ENCODE measurements around the gene SCARB1.
"Not testable (repeated sequence)": the region's sequence is repeated elsewhere in the genome, so short reads cannot be mapped to it uniquely, and the experiment has no call there.

The SCARB1 gene, protein sequence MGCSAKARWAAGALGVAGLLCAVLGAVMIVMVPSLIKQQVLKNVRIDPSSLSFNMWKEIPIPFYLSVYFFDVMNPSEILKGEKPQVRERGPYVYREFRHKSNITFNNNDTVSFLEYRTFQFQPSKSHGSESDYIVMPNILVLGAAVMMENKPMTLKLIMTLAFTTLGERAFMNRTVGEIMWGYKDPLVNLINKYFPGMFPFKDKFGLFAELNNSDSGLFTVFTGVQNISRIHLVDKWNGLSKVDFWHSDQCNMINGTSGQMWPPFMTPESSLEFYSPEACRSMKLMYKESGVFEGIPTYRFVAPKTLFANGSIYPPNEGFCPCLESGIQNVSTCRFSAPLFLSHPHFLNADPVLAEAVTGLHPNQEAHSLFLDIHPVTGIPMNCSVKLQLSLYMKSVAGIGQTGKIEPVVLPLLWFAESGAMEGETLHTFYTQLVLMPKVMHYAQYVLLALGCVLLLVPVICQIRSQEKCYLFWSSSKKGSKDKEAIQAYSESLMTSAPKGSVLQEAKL

DNA sequence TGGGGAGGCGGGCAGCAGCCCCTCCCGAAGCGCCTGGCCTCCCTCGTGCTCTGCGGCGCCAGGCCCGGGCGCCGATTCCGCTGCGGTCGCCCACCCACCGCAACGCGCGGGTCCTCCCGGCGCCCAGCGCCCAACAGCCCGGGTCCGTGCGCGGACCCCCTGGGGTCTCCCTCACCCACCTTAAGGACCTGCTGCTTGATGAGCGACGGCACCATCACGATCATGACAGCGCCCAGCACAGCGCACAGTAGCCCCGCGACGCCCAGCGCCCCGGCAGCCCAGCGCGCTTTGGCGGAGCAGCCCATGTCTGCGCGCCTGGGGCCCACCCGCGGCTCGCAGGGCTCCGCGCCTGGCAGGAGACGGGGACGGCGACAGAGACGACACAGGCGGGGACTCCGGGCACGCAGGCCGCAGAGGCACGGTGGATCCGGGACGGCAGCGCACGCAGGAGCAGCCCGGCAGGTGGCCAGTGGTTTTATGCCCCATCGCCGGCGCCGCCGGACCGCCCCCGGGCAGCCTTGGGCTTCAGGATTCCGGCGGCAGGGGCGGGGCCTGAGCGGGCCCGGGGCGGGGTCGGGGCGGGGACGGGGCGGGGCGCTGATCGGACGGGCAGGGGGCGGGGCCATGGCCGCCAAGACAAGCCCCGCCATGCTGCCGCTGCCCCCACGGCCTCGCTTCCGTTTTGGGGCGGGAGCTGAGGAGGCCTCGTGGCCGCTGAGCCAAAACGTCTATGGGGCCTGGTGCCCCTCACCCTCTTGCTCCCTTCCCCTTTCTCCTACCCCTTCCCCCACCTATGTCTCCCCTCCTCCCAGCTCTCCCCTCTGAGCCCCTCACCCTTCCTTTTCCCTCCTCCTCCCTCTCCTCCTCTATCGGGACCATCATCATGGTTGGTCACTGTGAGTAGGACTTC, at the start of gene SCARB1:
Gene SCARB1, minus strand, starts transcription at position 449 of the 910 bp plus-strand sequence. Its CDS starts 144 bp downstream, at position 305.
- TF ChIP-seq OSR1 (CRISPR knock-in tag; IDR thresholded peaks at IDR 0.05) (no peak), GLIS3 (CRISPR knock-in tag; IDR thresholded peaks at IDR 0.05) (no peak), TCF4 (CRISPR knock-in tag; IDR thresholded peaks at IDR 0.05; ENCODE audit: borderline replicate concordance) (no peak), ZC3H10 (CRISPR knock-in tag; IDR thresholded peaks at IDR 0.05) (no peak), TOX (CRISPR knock-in tag; IDR thresholded peaks at IDR 0.05; ENCODE audit: borderline replicate concordance) (no peak), CSDC2 (CRISPR knock-in tag; IDR thresholded peaks at IDR 0.05) (no peak), PPARA (CRISPR knock-in tag; IDR thresholded peaks at IDR 0.05; ENCODE audit: borderline replicate concordance) (no peak), ZFP30 (CRISPR knock-in tag; IDR thresholded peaks at IDR 0.05) (no peak), ZNF565 (CRISPR knock-in tag; conservative IDR thresholded peaks at IDR 0.05; ENCODE audit: low read depth) (no peak), ZNF70 (CRISPR knock-in tag; IDR thresholded peaks at IDR 0.05) (no peak), ARNTL (CRISPR knock-in tag; IDR thresholded peaks at IDR 0.05; ENCODE audit: borderline replicate concordance, low read depth) (no peak), ZFP3 (CRISPR knock-in tag; IDR thresholded peaks at IDR 0.05) (no peak), BACH2 (CRISPR knock-in tag; IDR thresholded peaks at IDR 0.05; ENCODE audit: borderline replicate concordance) (no peak), RARB (CRISPR knock-in tag; IDR thresholded peaks at IDR 0.05) (no peak), ZNF8 (CRISPR knock-in tag; IDR thresholded peaks at IDR 0.05) (no peak)
- TF ChIP-seq, protein P1, sequence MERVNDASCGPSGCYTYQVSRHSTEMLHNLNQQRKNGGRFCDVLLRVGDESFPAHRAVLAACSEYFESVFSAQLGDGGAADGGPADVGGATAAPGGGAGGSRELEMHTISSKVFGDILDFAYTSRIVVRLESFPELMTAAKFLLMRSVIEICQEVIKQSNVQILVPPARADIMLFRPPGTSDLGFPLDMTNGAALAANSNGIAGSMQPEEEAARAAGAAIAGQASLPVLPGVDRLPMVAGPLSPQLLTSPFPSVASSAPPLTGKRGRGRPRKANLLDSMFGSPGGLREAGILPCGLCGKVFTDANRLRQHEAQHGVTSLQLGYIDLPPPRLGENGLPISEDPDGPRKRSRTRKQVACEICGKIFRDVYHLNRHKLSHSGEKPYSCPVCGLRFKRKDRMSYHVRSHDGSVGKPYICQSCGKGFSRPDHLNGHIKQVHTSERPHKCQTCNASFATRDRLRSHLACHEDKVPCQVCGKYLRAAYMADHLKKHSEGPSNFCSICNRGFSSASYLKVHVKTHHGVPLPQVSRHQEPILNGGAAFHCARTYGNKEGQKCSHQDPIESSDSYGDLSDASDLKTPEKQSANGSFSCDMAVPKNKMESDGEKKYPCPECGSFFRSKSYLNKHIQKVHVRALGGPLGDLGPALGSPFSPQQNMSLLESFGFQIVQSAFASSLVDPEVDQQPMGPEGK (CRISPR knock-in tag; IDR thresholded peaks at IDR 0.05; ENCODE audit: borderline replicate concordance) = no peak
- TF ChIP-seq, protein P2, sequence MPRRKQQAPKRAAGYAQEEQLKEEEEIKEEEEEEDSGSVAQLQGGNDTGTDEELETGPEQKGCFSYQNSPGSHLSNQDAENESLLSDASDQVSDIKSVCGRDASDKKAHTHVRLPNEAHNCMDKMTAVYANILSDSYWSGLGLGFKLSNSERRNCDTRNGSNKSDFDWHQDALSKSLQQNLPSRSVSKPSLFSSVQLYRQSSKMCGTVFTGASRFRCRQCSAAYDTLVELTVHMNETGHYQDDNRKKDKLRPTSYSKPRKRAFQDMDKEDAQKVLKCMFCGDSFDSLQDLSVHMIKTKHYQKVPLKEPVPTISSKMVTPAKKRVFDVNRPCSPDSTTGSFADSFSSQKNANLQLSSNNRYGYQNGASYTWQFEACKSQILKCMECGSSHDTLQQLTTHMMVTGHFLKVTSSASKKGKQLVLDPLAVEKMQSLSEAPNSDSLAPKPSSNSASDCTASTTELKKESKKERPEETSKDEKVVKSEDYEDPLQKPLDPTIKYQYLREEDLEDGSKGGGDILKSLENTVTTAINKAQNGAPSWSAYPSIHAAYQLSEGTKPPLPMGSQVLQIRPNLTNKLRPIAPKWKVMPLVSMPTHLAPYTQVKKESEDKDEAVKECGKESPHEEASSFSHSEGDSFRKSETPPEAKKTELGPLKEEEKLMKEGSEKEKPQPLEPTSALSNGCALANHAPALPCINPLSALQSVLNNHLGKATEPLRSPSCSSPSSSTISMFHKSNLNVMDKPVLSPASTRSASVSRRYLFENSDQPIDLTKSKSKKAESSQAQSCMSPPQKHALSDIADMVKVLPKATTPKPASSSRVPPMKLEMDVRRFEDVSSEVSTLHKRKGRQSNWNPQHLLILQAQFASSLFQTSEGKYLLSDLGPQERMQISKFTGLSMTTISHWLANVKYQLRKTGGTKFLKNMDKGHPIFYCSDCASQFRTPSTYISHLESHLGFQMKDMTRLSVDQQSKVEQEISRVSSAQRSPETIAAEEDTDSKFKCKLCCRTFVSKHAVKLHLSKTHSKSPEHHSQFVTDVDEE (CRISPR knock-in tag; IDR thresholded peaks at IDR 0.05) = no peak; the same call in 1 of the 2 replicates
- peak; percentile 91 for ATAC-seq

DNA sequence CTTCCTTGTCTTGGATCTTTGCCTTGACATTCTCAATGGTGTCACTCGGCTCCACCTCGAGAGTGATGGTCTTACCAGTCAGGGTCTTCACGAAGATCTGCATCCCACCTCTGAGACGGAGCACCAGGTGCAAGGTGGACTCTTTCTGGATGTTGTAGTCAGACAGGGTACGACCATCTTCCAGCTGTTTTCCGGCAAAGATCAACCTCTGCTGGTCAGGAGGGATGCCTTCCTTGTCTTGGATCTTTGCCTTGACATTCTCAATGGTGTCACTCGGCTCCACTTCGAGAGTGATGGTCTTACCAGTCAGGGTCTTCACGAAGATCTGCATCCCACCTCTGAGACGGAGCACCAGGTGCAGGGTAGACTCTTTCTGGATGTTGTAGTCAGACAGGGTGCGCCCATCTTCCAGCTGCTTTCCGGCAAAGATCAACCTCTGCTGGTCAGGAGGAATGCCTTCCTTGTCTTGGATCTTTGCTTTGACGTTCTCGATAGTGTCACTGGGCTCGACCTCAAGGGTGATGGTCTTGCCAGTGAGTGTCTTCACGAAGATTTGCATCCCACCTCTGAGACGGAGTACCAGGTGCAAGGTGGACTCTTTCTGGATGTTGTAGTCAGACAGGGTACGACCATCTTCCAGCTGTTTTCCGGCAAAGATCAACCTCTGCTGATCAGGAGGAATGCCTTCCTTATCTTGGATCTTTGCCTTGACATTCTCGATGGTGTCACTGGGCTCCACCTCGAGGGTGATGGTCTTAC, 49.0 kb upstream of the SCARB1 start:
- not testable (repeated sequence) for ATAC-seq

DNA sequence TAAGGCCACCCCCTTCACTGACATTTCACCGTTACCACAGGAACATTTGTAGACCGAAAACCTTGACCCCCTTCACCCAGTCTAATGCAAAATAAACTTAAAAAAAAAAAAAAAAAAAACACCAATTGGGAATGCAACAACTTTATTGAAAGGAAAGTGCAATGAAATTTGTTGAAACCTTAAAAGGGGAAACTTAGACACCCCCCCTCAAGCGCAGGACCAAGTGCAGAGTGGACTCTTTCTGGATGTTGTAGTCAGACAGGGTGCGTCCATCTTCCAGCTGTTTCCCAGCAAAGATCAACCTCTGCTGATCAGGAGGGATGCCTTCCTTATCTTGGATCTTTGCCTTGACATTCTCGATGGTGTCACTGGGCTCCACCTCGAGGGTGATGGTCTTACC, 47.9 kb upstream of the SCARB1 start:
- not testable (repeated sequence) for ATAC-seq

DNA sequence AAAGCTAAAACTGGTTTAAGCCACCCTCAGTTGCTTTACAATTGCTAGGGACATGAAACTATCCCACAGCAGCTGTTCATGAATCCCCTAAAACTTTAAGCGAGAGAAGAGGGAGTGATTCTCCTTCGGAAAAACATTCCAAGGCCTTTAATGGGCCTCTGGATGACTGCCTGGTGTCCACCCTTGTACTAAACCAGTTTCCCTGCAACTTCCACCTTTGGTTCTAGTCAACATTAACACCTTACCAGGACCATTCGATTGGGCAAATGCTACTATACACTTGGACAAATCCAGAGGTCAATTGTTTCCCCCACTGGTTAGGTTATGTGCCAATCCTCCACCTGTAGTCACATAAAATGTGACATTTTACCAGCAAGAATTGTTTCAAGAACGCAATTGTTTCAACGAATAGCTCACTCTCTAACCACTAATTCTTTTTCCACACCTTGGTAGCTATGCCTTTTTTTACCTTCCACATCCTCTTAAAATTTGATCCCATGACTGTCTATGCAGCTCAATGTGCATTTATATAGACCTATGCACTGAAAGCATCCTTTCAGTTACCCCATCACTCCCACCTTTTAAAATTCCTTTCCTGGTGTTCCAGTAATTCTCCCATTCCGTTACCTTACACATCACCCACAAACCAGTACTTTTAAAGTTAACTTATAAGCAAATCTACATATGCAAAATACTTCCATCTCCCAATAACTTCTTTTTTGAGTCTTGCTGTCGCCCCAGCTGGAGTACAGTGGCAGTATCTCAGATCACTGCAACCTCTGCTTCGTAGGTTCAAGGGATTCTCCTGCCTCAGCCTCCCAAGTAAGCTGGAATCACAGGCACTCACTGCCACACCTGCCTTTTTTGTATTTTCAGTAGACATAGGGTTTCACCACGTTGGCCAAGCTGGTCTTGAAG, 47.2 kb upstream of the SCARB1 start:
- no peak for ATAC-seq
- TF ChIP-seq, protein P3, sequence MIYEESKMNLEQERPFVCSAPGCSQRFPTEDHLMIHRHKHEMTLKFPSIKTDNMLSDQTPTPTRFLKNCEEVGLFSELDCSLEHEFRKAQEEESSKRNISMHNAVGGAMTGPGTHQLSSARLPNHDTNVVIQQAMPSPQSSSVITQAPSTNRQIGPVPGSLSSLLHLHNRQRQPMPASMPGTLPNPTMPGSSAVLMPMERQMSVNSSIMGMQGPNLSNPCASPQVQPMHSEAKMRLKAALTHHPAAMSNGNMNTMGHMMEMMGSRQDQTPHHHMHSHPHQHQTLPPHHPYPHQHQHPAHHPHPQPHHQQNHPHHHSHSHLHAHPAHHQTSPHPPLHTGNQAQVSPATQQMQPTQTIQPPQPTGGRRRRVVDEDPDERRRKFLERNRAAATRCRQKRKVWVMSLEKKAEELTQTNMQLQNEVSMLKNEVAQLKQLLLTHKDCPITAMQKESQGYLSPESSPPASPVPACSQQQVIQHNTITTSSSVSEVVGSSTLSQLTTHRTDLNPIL (CRISPR knock-in tag; IDR thresholded peaks at IDR 0.05; ENCODE audit: low read depth) = peak; percentile 84
- TF ChIP-seq ZFP30 (CRISPR knock-in tag; IDR thresholded peaks at IDR 0.05) (peak; percentile 57), ZC3H10 (CRISPR knock-in tag; IDR thresholded peaks at IDR 0.05) (peak; percentile 91), OSR1 (CRISPR knock-in tag; IDR thresholded peaks at IDR 0.05) (no peak), TOX (CRISPR knock-in tag; IDR thresholded peaks at IDR 0.05; ENCODE audit: borderline replicate concordance) (peak; percentile 74), BACH2 (CRISPR knock-in tag; IDR thresholded peaks at IDR 0.05; ENCODE audit: borderline replicate concordance) (no peak), PPARA (CRISPR knock-in tag; IDR thresholded peaks at IDR 0.05; ENCODE audit: borderline replicate concordance) (peak; percentile 40; the same call in 1 of the 2 replicates), CSDC2 (CRISPR knock-in tag; IDR thresholded peaks at IDR 0.05) (no peak), ZNF565 (CRISPR knock-in tag; conservative IDR thresholded peaks at IDR 0.05; ENCODE audit: low read depth) (peak; percentile 85; the same call in 1 of the 2 replicates), TCF4 (CRISPR knock-in tag; IDR thresholded peaks at IDR 0.05; ENCODE audit: borderline replicate concordance) (peak; percentile 45; the same call in 1 of the 2 replicates), RARB (CRISPR knock-in tag; IDR thresholded peaks at IDR 0.05) (peak; percentile 98), ZFP3 (CRISPR knock-in tag; IDR thresholded peaks at IDR 0.05) (no peak), ARNTL (CRISPR knock-in tag; IDR thresholded peaks at IDR 0.05; ENCODE audit: borderline replicate concordance, low read depth) (peak; percentile 78; the same call in 1 of the 2 replicates), GLIS3 (CRISPR knock-in tag; IDR thresholded peaks at IDR 0.05) (peak; percentile 94), ESRRG (CRISPR knock-in tag; IDR thresholded peaks at IDR 0.05) (peak; percentile 32; the same call in 1 of the 2 replicates), ISL1 (CRISPR knock-in tag; IDR thresholded peaks at IDR 0.05) (no peak), SNAI2 (CRISPR knock-in tag; IDR thresholded peaks at IDR 0.05) (no peak), ZNF8 (CRISPR knock-in tag; IDR thresholded peaks at IDR 0.05) (peak; percentile 51)
- TF ChIP-seq, protein P4, sequence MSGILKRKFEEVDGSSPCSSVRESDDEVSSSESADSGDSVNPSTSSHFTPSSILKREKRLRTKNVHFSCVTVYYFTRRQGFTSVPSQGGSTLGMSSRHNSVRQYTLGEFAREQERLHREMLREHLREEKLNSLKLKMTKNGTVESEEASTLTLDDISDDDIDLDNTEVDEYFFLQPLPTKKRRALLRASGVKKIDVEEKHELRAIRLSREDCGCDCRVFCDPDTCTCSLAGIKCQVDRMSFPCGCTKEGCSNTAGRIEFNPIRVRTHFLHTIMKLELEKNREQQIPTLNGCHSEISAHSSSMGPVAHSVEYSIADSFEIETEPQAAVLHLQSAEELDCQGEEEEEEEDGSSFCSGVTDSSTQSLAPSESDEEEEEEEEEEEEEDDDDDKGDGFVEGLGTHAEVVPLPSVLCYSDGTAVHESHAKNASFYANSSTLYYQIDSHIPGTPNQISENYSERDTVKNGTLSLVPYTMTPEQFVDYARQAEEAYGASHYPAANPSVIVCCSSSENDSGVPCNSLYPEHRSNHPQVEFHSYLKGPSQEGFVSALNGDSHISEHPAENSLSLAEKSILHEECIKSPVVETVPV (CRISPR knock-in tag; IDR thresholded peaks at IDR 0.05) = peak; percentile 87; the same call in 1 of the 2 replicates
